22Rv1 (cell line): Measurements from ENCODE around the gene NFIX.

Source experiments
- CTCF ChIP-seq: fragments of 450-650 bp; IDR thresholded peaks from 2 replicates; pipeline ENCODE4 v1.5.1; 2017; ENCODE audit warnings: mild to moderate bottlenecking
- ZFX ChIP-seq: fragments of 450-650 bp; IDR thresholded peaks from 2 replicates; pipeline ENCODE4 v1.6.1; 2017; ENCODE audit warnings: antibody characterized with exemption, borderline replicate concordance

- TF ChIP-seq CTCF (no peak), ZFX (no peak)
Measured at GRCh38 chr19:13133241-13133870, 138.1 kb downstream of the NFIX start.
